ENCODE measurements around the gene YIF1A.

Gene YIF1A

DNA sequence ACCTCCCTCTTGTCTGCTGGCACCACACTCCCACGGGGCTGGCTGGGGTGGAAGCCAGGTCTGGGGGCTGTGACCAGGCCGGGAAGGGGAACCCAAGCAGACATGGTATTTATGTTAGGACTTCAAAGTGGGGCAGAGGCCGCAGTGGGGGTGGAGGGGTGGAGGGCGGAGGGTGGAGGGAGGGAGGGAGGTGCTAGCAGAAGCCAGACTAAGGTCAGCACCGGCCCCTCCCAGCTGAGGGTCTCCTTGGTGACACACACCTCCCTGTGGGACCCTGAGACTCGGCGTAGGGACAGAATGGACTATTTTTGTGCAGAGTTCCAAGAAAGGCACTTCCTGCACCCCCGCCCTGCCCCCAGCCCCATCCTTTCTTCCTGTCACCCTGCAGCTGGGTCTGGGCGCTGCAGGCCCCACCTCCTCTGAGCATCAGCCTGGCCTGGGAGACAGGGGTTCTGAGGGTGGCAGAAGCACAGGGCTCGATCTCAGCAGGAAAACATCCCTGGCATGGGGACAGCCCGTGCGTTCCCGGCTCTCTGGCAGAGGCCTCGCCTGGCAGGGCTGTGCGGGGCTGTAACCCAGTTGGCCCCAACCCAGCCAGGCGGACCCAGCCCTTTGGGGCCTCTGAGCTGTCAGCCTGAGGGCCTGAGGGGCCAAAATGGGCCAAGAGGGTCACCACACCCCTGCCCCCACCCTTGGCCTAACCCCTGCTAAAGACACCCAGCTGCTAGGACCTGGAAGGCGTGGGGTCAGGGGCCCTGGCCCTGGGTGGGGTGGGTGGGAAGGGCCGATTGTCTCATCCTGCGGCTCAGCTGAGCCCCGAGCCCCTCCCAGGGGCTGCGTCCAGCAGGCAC lies 37.5 kb upstream of the YIF1A start:
- no peak for TF ChIP-seq CTCF (IDR thresholded peaks at IDR 0.05; ENCODE audit: low read depth, low read length)
- DNase-seq: no peak
- Histone ChIP-seq H3K27me3 (ENCODE audit: insufficient read depth, low read depth, severe bottlenecking) (no peaks in the 10 kb centered on the region), H3K9me3 (ENCODE audit: severe bottlenecking) (no peaks in the 10 kb centered on the region), H3K36me3 (no peaks in the 10 kb centered on the region), H3K4me3 (ENCODE audit: low read depth, low read length) (no peak overlapping the region), H3K27ac (no peak overlapping the region)

DNA sequence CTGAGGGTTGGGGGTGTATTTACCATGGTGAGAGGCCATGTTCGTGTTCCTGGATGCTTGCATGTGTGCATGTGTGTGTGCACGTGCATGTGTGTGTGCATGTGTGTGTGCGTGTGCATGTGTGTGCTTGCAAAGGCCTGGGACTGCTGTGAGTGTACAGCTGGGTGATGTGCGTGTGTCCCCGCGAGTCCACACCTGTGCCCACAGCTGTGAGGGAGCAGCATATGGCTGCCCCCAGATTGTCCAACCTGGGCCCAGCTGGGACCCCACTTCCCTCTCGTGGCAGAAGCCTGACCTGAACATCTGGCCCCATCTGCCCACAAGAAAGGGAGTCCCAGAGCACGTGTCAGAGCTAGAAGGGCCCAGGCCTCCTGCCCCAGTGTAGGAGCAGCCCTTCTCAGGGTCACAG lies 36.3 kb upstream of the YIF1A start:
- DNase-seq: no peak
- Histone ChIP-seq H3K4me3 (ENCODE audit: low read depth, low read length) (no peak overlapping the region), H3K36me3 (no peaks in the 10 kb centered on the region), H3K27ac (no peak overlapping the region), H3K9me3 (ENCODE audit: severe bottlenecking) (no peaks in the 10 kb centered on the region), H3K27me3 (ENCODE audit: insufficient read depth, low read depth, severe bottlenecking) (no peaks in the 10 kb centered on the region)
- no peak for TF ChIP-seq CTCF (IDR thresholded peaks at IDR 0.05; ENCODE audit: low read depth, low read length)

- no peak overlapping the region for H3K4me3 ChIP-seq (ENCODE audit: low read depth, low read length)
Observed at GRCh38 chr11:66324664-66325063, 35.7 kb upstream of the YIF1A start.

GRCh38 chr11:66323684-66324083 lies 34.7 kb upstream of the YIF1A start:
- no peak overlapping the region for H3K4me3 ChIP-seq (ENCODE audit: low read depth, low read length)
- H3K36me3 ChIP-seq: no peaks in the 10 kb centered on the region
- H3K27ac ChIP-seq: no peak overlapping the region
- H3K27me3 ChIP-seq (ENCODE audit: insufficient read depth, low read depth, severe bottlenecking): no peaks in the 10 kb centered on the region
- no peak for TF ChIP-seq CTCF (IDR thresholded peaks at IDR 0.05; ENCODE audit: low read depth, low read length)
- DNase-seq: no peak
- H3K9me3 ChIP-seq (ENCODE audit: severe bottlenecking): peaks cover 3% of the 10 kb centered on the region

More at GRCh38 chr11:66324664-66325063, 35.7 kb upstream of the YIF1A start:
- DNase-seq: no peak
- Histone ChIP-seq H3K27me3 (ENCODE audit: insufficient read depth, low read depth, severe bottlenecking) (no peaks in the 10 kb centered on the region), H3K9me3 (ENCODE audit: severe bottlenecking) (peaks cover 3% of the 10 kb centered on the region), H3K27ac (no peak overlapping the region), H3K36me3 (no peaks in the 10 kb centered on the region)
- no peak for TF ChIP-seq CTCF (IDR thresholded peaks at IDR 0.05; ENCODE audit: low read depth, low read length)

GRCh38 chr11:66322732-66323427 lies 33.9 kb upstream of the YIF1A start:
- H3K9me3 ChIP-seq (ENCODE audit: severe bottlenecking): peaks cover 3% of the 10 kb centered on the region
- H3K36me3 ChIP-seq: no peaks in the 10 kb centered on the region
- no peak overlapping the region for H3K4me3 ChIP-seq (ENCODE audit: low read depth, low read length)
- H3K27me3 ChIP-seq (ENCODE audit: insufficient read depth, low read depth, severe bottlenecking): no peaks in the 10 kb centered on the region
- H3K27ac ChIP-seq: no peak overlapping the region
- TF ChIP-seq CTCF (IDR thresholded peaks at IDR 0.05; ENCODE audit: low read depth, low read length): no peak
- DNase-seq: no peak

Measured in WERI-Rb-1 (cell line).